PC-9 (cell line): ENCODE results near the gene HTR2B. TPM values are rescaled to one million over a fixed set of nuclear protein-coding genes. Genes with fewer than 3 reads are reported as not detected.

Experiments
- BruUV-seq: library from RNA; stranded (reverse); fragments of 400-500 nt; replicated peaks from 2 replicates; lab custom pipeline; 2021; lab: Mats Ljungman, UMichigan
- CTCF ChIA-PET: fragments of 300-600 bp; sonication (Branson Sonifier 250); formaldehyde crosslinking; loops from one replicate; lab custom pipeline; 2022; ENCODE audit warnings: antibody characterized with exemption; lab: Charles Lee
- POLR2A ChIA-PET: fragments of 300-600 bp; sonication (Branson Sonifier 250); formaldehyde crosslinking; loops from one replicate; lab custom pipeline; 2022; ENCODE audit warnings: antibody characterized with exemption; ENCODE audit not compliant: unreplicated experiment; lab: Charles Lee
- DNase-seq, 2 experiments: peaks; one replicate each; pipeline versions ENCODE4 v3.0.0 to v3.0.0-alpha.2; 2015 to 2022; ENCODE audit warnings: mixed read lengths in 1 of 2
- H2AFZ ChIP-seq: fragments of 200-600 bp; sonication (generic); 2 replicates; pipeline ENCODE4 v1.8.1; 2017; ENCODE audit warnings: antibody characterized with exemption
- H3F3A ChIP-seq: fragments of 200-600 bp; sonication (generic); 2 replicates; pipeline ENCODE4 v1.8.1; 2017; ENCODE audit warnings: antibody characterized with exemption, mild to moderate bottlenecking, low read depth; ENCODE audit not compliant: insufficient read depth
- H3K27ac ChIP-seq: fragments of 200-600 bp; sonication (generic); 2 replicates; pipeline ENCODE4 v1.6.1; 2016; ENCODE audit warnings: mixed run types
- H3K27me3 ChIP-seq: fragments of 200-600 bp; sonication (generic); 2 replicates; pipeline ENCODE4 v1.6.1; 2016; ENCODE audit warnings: low read depth, mixed run types; ENCODE audit not compliant: insufficient read depth
- H3K36me3 ChIP-seq: fragments of 200-600 bp; sonication (generic); 2 replicates; pipeline ENCODE4 v1.6.1; 2016; ENCODE audit warnings: low read depth, mixed run types
- H3K4me1 ChIP-seq: fragments of 200-600 bp; sonication (generic); replicated peaks from 2 replicates; pipeline ENCODE4 v1.6.1; 2016; ENCODE audit warnings: mixed run types; ENCODE audit not compliant: insufficient read depth
- H3K4me2 ChIP-seq: fragments of 200-600 bp; sonication (generic); 2 replicates; pipeline ENCODE4 v1.6.1; 2017; ENCODE audit warnings: mixed run types
- H3K4me3 ChIP-seq: fragments of 200-600 bp; sonication (generic); 2 replicates; pipeline ENCODE4 v1.6.1; 2016; ENCODE audit warnings: mixed run types
- H3K79me2 ChIP-seq: fragments of 200-600 bp; sonication (generic); 2 replicates; pipeline ENCODE4 v1.6.1; 2017; ENCODE audit warnings: low read depth, mixed run types
- H3K9me2 ChIP-seq: fragments of 200-600 bp; sonication (generic); 2 replicates; pipeline ENCODE4 v1.8.1; 2017; ENCODE audit warnings: mild to moderate bottlenecking; ENCODE audit not compliant: insufficient read depth
- H3K9me3 ChIP-seq: fragments of 200-600 bp; sonication (generic); 2 replicates; pipeline ENCODE4 v1.8.1; 2016; ENCODE audit warnings: low read depth; ENCODE audit not compliant: insufficient read depth
- H4K20me1 ChIP-seq: fragments of 200-600 bp; sonication (generic); 2 replicates; pipeline ENCODE4 v1.8.1; 2017; ENCODE audit not compliant: insufficient read depth
- CTCF ChIP-seq: fragments of 200-600 bp; sonication (generic); conservative IDR thresholded peaks from 2 replicates; pipeline ENCODE4 v1.6.1; 2017; ENCODE audit warnings: mixed run types, antibody characterized with exemption, mild to moderate bottlenecking, moderate library complexity
- EZH2 ChIP-seq: fragments of 200-600 bp; sonication (generic); IDR thresholded peaks from 2 replicates; pipeline ENCODE4 v1.8.0; 2017; ENCODE audit warnings: antibody characterized with exemption, low read depth
- intact Hi-C: fragments of 100-400 bp; cut with micrococcal nuclease; formaldehyde crosslinking; loops from one replicate; pipeline ENCODE4 v1.10.0; 2022; ENCODE audit not compliant: unreplicated experiment
- total RNA-seq: library from RNA; stranded (reverse); gene quantifications from 2 replicates; pipeline ENCODE4 v1.2.3, GENCODE V29; 2021

HTR2B gene
- total RNA-seq, 1 experiment from 2014 or later: not detected

DNA sequence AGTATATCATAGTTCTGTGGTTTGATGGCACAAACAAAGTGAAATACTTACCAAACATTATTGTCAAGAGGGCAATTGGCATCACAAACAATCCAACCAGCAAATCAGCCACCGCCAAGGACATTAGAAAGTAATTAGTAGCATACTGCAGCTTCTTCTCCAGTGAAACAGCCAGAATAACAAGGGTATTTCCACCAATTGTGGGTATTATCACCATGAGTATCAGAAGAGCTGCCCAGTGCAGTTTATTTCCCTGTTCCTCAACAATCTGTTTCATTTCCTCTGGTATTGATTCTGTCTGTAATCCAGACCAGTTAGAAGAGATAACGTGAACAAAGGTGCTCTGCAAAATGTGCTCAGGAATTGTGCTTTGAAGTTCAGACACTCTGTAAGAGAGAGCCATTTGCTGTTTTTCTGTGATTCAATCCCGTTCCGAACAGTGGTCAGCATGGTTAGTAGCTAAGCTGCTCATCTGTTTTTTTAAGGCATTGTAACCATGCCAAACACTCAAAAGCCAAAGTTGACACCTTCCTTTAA, 1.4 kb downstream of the HTR2B start:
- Histone ChIP-seq H3K4me1 (peaks cover 4% of the 10 kb centered on the region), H3K4me2 (no peak overlapping the region), H4K20me1 (no peaks in the 10 kb centered on the region), H3K9me2 (no peaks in the 10 kb centered on the region), H3F3A (peaks cover 6% of the 10 kb centered on the region; the same call in 1 of the 2 replicates), H3K27ac (no peak overlapping the region), H3K27me3 (no peaks in the 10 kb centered on the region), H3K79me2 (peaks cover 27% of the 10 kb centered on the region), H3K4me3 (no peak overlapping the region), H2AFZ (no peak overlapping the region), H3K9me3 (no peaks in the 10 kb centered on the region), H3K36me3 (peaks cover 24% of the 10 kb centered on the region)
- no peak for DNase-seq
- ChIA-PET POLR2A (no interaction called here), CTCF (interaction anchor here (0.7 kb wide), 2 partner anchors 14 to 44 kb away, joined by 3 read pairs; no protein-coding TSS in a partner anchor)
- TF ChIP-seq CTCF (no peak), EZH2 (no peak)
- no TSS peak for BruUV-seq
- intact Hi-C loops: no loop called here

GRCh38 chr2:231118614-231118942, 6.3 kb downstream of the HTR2B start:
- H3K9me2 ChIP-seq: no peaks in the 10 kb centered on the region
- H3K79me2 ChIP-seq: peaks cover 10% of the 10 kb centered on the region
- BruUV-seq: no TSS peak
- peaks cover 12% of the 10 kb centered on the region for H4K20me1 ChIP-seq
- H2AFZ ChIP-seq: no peak overlapping the region
- TF ChIP-seq CTCF (no peak), EZH2 (no peak)
- no peak overlapping the region for H3K4me3 ChIP-seq
- CTCF ChIA-PET: no interaction called here
- no peaks in the 10 kb centered on the region for H3K27me3 ChIP-seq
- H3F3A ChIP-seq: no peaks in the 10 kb centered on the region
- intact Hi-C loops: no loop called here
- H3K4me2 ChIP-seq: no peak overlapping the region
- no peak for DNase-seq
- POLR2A ChIA-PET: no interaction called here
- H3K9me3 ChIP-seq: no peaks in the 10 kb centered on the region
- 0 out of 2 replicates have a peak, but pooled peaks cover 10% of the 10 kb centered on the region for H3K36me3 ChIP-seq
- no peak overlapping the region for H3K27ac ChIP-seq
- no peaks in the 10 kb centered on the region for H3K4me1 ChIP-seq

GRCh38 chr2:231117922-231118613, 6.8 kb downstream of the HTR2B start:
- Histone ChIP-seq H2AFZ (no peak overlapping the region), H3K9me2 (no peaks in the 10 kb centered on the region), H3K79me2 (peaks cover 8% of the 10 kb centered on the region; the same call in 1 of the 2 replicates), H3F3A (no peaks in the 10 kb centered on the region), H3K4me3 (no peak overlapping the region), H3K27ac (no peak overlapping the region), H3K27me3 (no peaks in the 10 kb centered on the region), H4K20me1 (peaks cover 16% of the 10 kb centered on the region), H3K4me2 (no peak overlapping the region), H3K9me3 (no peaks in the 10 kb centered on the region), H3K4me1 (no peaks in the 10 kb centered on the region), H3K36me3 (0 out of 2 replicates have a peak, but pooled peaks cover 10% of the 10 kb centered on the region)
- ChIA-PET CTCF (no interaction called here), POLR2A (no interaction called here)
- no TSS peak for BruUV-seq
- TF ChIP-seq EZH2: no peak
- no peak for TF ChIP-seq CTCF
- intact Hi-C loops: no loop called here
- DNase-seq: no peak
